ENCODE measurements around the gene GRAMD1B.

GRAMD1B gene

GRCh38 chr11:123407130-123407995 lies 22.7 kb upstream of the GRAMD1B start:
- Histone ChIP-seq H3K27me3 (ENCODE audit: insufficient read depth, low read length, poor library complexity, severe bottlenecking) (no peaks in the 10 kb centered on the region), H3F3A (ENCODE audit: low read depth) (no peaks in the 10 kb centered on the region), H3K9me2 (replicated peaks; ENCODE audit: low read depth, low read length) (no peaks in the 10 kb centered on the region), H3K79me2 (ENCODE audit: insufficient read depth, low read length) (no peaks in the 10 kb centered on the region), H3K9me3 (ENCODE audit: insufficient read depth, low read depth, low read length) (no peaks in the 10 kb centered on the region), H2AFZ (ENCODE audit: low read length) (peak overlapping the region; percentile 88), H4K20me1 (ENCODE audit: insufficient read depth, low read length, poor library complexity, severe bottlenecking) (no peaks in the 10 kb centered on the region), H3K4me3 (ENCODE audit: low read length, poor library complexity, severe bottlenecking) (no peak overlapping the region), H3K9ac (ENCODE audit: low read depth, low read length, poor library complexity, severe bottlenecking) (no peak overlapping the region), H3K36me3 (ENCODE audit: insufficient read depth, low read length) (no peaks in the 10 kb centered on the region), H3K4me2 (ENCODE audit: low read depth, low read length, poor library complexity, severe bottlenecking) (peak overlapping the region; percentile 31), H3K4me1 (ENCODE audit: insufficient read depth, low read length, poor library complexity, severe bottlenecking) (no peaks in the 10 kb centered on the region)
- TF ChIP-seq, protein P1, sequence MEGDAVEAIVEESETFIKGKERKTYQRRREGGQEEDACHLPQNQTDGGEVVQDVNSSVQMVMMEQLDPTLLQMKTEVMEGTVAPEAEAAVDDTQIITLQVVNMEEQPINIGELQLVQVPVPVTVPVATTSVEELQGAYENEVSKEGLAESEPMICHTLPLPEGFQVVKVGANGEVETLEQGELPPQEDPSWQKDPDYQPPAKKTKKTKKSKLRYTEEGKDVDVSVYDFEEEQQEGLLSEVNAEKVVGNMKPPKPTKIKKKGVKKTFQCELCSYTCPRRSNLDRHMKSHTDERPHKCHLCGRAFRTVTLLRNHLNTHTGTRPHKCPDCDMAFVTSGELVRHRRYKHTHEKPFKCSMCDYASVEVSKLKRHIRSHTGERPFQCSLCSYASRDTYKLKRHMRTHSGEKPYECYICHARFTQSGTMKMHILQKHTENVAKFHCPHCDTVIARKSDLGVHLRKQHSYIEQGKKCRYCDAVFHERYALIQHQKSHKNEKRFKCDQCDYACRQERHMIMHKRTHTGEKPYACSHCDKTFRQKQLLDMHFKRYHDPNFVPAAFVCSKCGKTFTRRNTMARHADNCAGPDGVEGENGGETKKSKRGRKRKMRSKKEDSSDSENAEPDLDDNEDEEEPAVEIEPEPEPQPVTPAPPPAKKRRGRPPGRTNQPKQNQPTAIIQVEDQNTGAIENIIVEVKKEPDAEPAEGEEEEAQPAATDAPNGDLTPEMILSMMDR (conservative IDR thresholded peaks at IDR 0.05; ENCODE audit: low read length) = peak; percentile 89
- TF ChIP-seq EZH2phosphoT487 (IDR thresholded peaks at IDR 0.05; ENCODE audit: borderline replicate concordance) = no peak

DNA sequence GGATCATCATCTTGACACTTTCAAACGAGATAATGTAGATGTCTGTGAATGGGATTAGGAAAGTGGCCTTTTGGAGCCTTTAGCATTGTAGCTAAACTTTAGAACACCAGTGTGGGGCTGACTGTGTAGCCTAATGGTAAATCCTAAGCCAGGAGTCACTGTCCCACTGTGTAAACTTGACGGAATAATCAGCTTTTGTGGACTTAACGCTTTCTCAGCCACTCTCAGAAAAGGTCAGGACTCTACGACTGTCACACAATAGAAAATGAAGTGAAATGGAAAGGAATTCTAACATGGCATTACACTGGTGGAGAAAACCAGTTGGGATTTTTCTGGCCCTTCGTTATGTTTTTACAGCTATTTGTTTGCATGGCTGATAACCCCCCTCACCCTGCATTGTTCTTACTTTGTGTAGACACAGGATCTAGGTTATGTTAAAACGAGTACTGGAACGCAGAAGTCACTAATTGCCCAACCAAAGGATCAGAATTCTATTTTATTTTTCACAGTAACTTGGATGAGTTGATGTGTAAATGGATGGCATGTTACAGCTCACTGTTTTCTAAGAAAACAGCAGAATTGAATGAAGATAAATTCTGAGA lies 22.0 kb upstream of the GRAMD1B start:
- Histone ChIP-seq H3K27me3 (ENCODE audit: insufficient read depth, low read length, poor library complexity, severe bottlenecking) (no peaks in the 10 kb centered on the region), H2AFZ (ENCODE audit: low read length) (peak overlapping the region; percentile 88; the same call in 1 of the 2 replicates), H3K36me3 (ENCODE audit: insufficient read depth, low read length) (no peaks in the 10 kb centered on the region), H3K4me3 (ENCODE audit: low read length, poor library complexity, severe bottlenecking) (no peak overlapping the region), H3K9me2 (replicated peaks; ENCODE audit: low read depth, low read length) (no peaks in the 10 kb centered on the region), H3K4me2 (ENCODE audit: low read depth, low read length, poor library complexity, severe bottlenecking) (no peak overlapping the region), H3K79me2 (ENCODE audit: insufficient read depth, low read length) (no peaks in the 10 kb centered on the region), H3F3A (ENCODE audit: low read depth) (no peaks in the 10 kb centered on the region), H3K4me1 (ENCODE audit: insufficient read depth, low read length, poor library complexity, severe bottlenecking) (no peaks in the 10 kb centered on the region), H3K9me3 (ENCODE audit: insufficient read depth, low read depth, low read length) (no peaks in the 10 kb centered on the region), H4K20me1 (ENCODE audit: insufficient read depth, low read length, poor library complexity, severe bottlenecking) (no peaks in the 10 kb centered on the region), H3K9ac (ENCODE audit: low read depth, low read length, poor library complexity, severe bottlenecking) (no peak overlapping the region)
- TF ChIP-seq, protein P1 (conservative IDR thresholded peaks at IDR 0.05; ENCODE audit: low read length) = no peak
- no peak for TF ChIP-seq EZH2phosphoT487 (IDR thresholded peaks at IDR 0.05; ENCODE audit: borderline replicate concordance)

DNA sequence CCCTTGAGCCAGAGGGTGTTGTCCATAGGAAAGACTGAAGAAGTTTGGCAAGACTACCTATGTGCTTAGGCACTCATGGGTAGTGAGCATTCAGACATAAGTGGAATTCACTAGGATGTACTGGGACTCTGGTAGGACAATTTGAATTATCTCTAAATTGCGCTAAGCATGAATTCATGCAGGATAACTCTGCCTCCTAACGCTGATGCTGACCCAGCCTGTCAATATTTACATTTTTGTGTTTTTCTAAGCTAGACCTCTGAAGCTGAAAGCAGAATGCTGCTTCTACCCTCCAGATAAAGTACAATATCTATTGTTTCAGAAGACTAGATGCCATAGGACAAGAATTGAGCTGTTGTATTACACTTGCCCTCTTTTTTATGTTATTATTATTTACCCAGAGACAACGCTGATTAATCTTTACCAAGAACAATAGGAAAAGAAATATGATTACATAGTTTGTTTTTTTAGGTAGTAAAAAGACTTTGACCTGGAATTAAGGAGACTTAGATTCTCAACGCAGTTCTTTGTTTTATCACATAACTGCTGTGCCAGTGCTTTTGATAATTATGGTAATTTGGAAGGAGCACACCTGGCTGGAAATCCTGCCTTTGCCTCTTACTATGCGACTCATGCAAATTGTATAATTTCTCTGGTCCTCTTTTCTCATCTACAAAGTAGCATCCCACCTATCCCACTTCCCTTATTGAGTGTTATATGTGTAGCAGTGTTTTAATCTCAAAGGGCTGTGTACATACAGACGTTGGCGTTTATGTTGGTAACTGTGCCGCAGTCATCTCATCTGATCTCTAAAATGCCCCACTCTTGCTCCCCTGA lies 21.2 kb upstream of the GRAMD1B start:
- Histone ChIP-seq H4K20me1 (ENCODE audit: insufficient read depth, low read length, poor library complexity, severe bottlenecking) (no peaks in the 10 kb centered on the region), H3F3A (ENCODE audit: low read depth) (no peaks in the 10 kb centered on the region), H3K79me2 (ENCODE audit: insufficient read depth, low read length) (no peaks in the 10 kb centered on the region), H3K4me1 (ENCODE audit: insufficient read depth, low read length, poor library complexity, severe bottlenecking) (no peaks in the 10 kb centered on the region), H3K4me2 (ENCODE audit: low read depth, low read length, poor library complexity, severe bottlenecking) (no peak overlapping the region), H3K36me3 (ENCODE audit: insufficient read depth, low read length) (no peaks in the 10 kb centered on the region), H3K9me2 (replicated peaks; ENCODE audit: low read depth, low read length) (no peaks in the 10 kb centered on the region), H3K4me3 (ENCODE audit: low read length, poor library complexity, severe bottlenecking) (no peak overlapping the region), H3K27me3 (ENCODE audit: insufficient read depth, low read length, poor library complexity, severe bottlenecking) (no peaks in the 10 kb centered on the region), H2AFZ (ENCODE audit: low read length) (no peak overlapping the region), H3K9ac (ENCODE audit: low read depth, low read length, poor library complexity, severe bottlenecking) (no peak overlapping the region), H3K9me3 (ENCODE audit: insufficient read depth, low read depth, low read length) (no peaks in the 10 kb centered on the region)
- TF ChIP-seq, protein P1 (conservative IDR thresholded peaks at IDR 0.05; ENCODE audit: low read length) = no peak
- TF ChIP-seq EZH2phosphoT487 (IDR thresholded peaks at IDR 0.05; ENCODE audit: borderline replicate concordance) = no peak

Measured in Loucy (cell line).